ENCODE measurements around the gene AFMID. TPM values are rescaled to one million over a fixed set of nuclear protein-coding genes. Genes with fewer than 3 reads are reported as not detected.

Gene AFMID
- total and polyA plus RNA-seq, 2 of the 13 experiments (the other 11 are each of a cell fraction or from before 2014, with no cell fraction given) = 249 to 270 TPM

DNA sequence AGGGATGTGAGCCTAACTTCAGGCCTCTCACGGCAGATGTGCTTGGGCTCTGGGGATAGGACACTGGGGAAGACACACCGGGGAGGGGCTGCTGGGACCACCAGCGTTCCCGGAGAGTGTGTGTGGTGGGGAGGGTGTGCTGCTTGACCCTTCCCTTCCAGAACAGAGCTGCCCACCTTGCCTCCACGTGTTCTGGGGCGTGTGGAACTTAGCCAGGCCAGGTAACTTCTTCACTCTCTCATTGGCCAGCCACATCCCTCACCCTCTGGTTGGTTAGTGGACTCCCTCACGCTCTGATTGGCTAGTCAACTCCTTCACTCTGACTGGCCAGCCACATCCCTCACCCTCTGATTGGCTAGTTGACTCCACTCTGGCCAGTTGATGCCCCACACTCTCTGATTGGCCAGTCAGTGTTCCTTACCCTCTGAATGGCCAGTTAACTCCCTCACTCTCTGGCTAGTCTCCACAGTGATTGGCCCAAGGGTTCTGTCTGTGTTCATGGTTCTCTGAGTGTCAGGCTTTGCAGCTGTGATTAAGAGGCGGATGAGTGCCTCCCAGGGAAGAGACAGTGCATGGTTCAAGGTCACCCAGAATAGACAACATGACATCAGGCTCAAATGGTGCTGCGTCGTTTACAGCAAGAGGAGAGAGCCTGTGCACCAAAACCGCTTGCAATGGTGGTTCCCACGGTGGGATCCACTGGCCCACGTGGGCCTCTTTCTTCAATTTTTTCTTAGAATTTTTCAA is 54.3 kb downstream of the AFMID start (continued):
- TF ChIP-seq, protein P1, sequence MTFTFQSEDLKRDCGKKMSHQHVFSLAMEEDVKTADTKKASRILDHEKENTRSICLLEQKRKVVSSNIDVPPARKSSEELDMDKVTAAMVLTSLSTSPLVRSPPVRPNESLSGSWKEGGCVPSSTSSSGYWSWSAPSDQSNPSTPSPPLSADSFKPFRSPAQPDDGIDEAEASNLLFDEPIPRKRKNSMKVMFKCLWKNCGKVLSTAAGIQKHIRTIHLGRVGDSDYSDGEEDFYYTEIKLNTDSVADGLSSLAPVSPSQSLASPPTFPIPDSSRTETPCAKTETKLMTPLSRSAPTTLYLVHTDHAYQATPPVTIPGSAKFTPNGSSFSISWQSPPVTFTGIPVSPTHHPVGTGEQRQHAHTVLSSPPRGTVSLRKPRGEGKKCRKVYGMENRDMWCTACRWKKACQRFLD (CRISPR knock-in tag; IDR thresholded peaks at IDR 0.05; ENCODE audit: borderline replicate concordance) = 0 out of 2 replicates have a peak, but pooled peaks have one; percentile 52
- TF ChIP-seq FOSL2 (CRISPR knock-in tag; IDR thresholded peaks at IDR 0.05) = peak; percentile 43; the same call in 1 of the 2 replicates
- peak; percentile 36; the same call in 1 of the 2 replicates for TF ChIP-seq SMAD3 (CRISPR knock-in tag; IDR thresholded peaks at IDR 0.05)
- TF ChIP-seq, protein P2, sequence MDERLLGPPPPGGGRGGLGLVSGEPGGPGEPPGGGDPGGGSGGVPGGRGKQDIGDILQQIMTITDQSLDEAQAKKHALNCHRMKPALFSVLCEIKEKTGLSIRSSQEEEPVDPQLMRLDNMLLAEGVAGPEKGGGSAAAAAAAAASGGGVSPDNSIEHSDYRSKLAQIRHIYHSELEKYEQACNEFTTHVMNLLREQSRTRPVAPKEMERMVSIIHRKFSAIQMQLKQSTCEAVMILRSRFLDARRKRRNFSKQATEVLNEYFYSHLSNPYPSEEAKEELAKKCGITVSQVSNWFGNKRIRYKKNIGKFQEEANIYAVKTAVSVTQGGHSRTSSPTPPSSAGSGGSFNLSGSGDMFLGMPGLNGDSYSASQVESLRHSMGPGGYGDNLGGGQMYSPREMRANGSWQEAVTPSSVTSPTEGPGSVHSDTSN (CRISPR knock-in tag; IDR thresholded peaks at IDR 0.05) = peak; percentile 71
- TF ChIP-seq, protein P3, sequence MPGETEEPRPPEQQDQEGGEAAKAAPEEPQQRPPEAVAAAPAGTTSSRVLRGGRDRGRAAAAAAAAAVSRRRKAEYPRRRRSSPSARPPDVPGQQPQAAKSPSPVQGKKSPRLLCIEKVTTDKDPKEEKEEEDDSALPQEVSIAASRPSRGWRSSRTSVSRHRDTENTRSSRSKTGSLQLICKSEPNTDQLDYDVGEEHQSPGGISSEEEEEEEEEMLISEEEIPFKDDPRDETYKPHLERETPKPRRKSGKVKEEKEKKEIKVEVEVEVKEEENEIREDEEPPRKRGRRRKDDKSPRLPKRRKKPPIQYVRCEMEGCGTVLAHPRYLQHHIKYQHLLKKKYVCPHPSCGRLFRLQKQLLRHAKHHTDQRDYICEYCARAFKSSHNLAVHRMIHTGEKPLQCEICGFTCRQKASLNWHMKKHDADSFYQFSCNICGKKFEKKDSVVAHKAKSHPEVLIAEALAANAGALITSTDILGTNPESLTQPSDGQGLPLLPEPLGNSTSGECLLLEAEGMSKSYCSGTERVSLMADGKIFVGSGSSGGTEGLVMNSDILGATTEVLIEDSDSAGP (CRISPR knock-in tag; IDR thresholded peaks at IDR 0.05; ENCODE audit: borderline replicate concordance) = peak; percentile 36; the same call in 1 of the 2 replicates
- TF ChIP-seq NRL (CRISPR knock-in tag; IDR thresholded peaks at IDR 0.05; ENCODE audit: borderline replicate concordance) = 0 out of 2 replicates have a peak, but pooled peaks have one; percentile 64
- TF ChIP-seq ZNF343 (CRISPR knock-in tag; IDR thresholded peaks at IDR 0.05) = peak; percentile 51; the same call in 1 of the 2 replicates
- peak; percentile 59 for TF ChIP-seq ZNF782 (CRISPR knock-in tag; IDR thresholded peaks at IDR 0.05; ENCODE audit: borderline replicate concordance)
- peak; percentile 58; the same call in 1 of the 2 replicates for TF ChIP-seq ZBTB7B (CRISPR knock-in tag; IDR thresholded peaks at IDR 0.05)
- TF ChIP-seq, protein P4, sequence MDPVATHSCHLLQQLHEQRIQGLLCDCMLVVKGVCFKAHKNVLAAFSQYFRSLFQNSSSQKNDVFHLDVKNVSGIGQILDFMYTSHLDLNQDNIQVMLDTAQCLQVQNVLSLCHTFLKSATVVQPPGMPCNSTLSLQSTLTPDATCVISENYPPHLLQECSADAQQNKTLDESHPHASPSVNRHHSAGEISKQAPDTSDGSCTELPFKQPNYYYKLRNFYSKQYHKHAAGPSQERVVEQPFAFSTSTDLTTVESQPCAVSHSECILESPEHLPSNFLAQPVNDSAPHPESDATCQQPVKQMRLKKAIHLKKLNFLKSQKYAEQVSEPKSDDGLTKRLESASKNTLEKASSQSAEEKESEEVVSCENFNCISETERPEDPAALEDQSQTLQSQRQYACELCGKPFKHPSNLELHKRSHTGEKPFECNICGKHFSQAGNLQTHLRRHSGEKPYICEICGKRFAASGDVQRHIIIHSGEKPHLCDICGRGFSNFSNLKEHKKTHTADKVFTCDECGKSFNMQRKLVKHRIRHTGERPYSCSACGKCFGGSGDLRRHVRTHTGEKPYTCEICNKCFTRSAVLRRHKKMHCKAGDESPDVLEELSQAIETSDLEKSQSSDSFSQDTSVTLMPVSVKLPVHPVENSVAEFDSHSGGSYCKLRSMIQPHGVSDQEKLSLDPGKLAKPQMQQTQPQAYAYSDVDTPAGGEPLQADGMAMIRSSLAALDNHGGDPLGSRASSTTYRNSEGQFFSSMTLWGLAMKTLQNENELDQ (CRISPR knock-in tag; IDR thresholded peaks at IDR 0.05; ENCODE audit: borderline replicate concordance) = no peak
- TF ChIP-seq, protein P5, sequence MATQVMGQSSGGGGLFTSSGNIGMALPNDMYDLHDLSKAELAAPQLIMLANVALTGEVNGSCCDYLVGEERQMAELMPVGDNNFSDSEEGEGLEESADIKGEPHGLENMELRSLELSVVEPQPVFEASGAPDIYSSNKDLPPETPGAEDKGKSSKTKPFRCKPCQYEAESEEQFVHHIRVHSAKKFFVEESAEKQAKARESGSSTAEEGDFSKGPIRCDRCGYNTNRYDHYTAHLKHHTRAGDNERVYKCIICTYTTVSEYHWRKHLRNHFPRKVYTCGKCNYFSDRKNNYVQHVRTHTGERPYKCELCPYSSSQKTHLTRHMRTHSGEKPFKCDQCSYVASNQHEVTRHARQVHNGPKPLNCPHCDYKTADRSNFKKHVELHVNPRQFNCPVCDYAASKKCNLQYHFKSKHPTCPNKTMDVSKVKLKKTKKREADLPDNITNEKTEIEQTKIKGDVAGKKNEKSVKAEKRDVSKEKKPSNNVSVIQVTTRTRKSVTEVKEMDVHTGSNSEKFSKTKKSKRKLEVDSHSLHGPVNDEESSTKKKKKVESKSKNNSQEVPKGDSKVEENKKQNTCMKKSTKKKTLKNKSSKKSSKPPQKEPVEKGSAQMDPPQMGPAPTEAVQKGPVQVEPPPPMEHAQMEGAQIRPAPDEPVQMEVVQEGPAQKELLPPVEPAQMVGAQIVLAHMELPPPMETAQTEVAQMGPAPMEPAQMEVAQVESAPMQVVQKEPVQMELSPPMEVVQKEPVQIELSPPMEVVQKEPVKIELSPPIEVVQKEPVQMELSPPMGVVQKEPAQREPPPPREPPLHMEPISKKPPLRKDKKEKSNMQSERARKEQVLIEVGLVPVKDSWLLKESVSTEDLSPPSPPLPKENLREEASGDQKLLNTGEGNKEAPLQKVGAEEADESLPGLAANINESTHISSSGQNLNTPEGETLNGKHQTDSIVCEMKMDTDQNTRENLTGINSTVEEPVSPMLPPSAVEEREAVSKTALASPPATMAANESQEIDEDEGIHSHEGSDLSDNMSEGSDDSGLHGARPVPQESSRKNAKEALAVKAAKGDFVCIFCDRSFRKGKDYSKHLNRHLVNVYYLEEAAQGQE (IDR thresholded peaks at IDR 0.05; ENCODE audit: borderline replicate concordance in 1 of 2, low read depth in 1 of 2, low read length in 2 of 2) = peak in 1 of 2 experiments; percentile 36; a peak in 1 of 4 replicates
- no peak for TF ChIP-seq RAD51 (IDR thresholded peaks at IDR 0.05; ENCODE audit: borderline replicate concordance)
- TF ChIP-seq RXRA (CRISPR knock-in tag; IDR thresholded peaks at IDR 0.05) = peak; percentile 18; the same call in 1 of the 2 replicates
- no peak for TF ChIP-seq ZSCAN20 (CRISPR knock-in tag; IDR thresholded peaks at IDR 0.05; ENCODE audit: borderline replicate concordance)
- 0 out of 2 replicates have a peak, but pooled peaks have one; percentile 42 for TF ChIP-seq NR1H2 (CRISPR knock-in tag; IDR thresholded peaks at IDR 0.05; ENCODE audit: borderline replicate concordance, low read depth)
- peak; percentile 41; the same call in 1 of the 2 replicates for TF ChIP-seq RFXANK (CRISPR knock-in tag; IDR thresholded peaks at IDR 0.05)

Measured in HepG2 (cell line).